ENCODE data around the gene ACAD10. TPM values are rescaled to one million over a fixed set of nuclear protein-coding genes. Genes with fewer than 3 reads are reported as not detected.
"Not testable (repeated sequence)": the region's sequence is repeated elsewhere in the genome, so short reads cannot be mapped to it uniquely, and the experiment has no call there.

The ACAD10 gene
- total and polyA plus RNA-seq, 4 donors, result 10.7 to 34.8 (median 21.2) TPM

DNA sequence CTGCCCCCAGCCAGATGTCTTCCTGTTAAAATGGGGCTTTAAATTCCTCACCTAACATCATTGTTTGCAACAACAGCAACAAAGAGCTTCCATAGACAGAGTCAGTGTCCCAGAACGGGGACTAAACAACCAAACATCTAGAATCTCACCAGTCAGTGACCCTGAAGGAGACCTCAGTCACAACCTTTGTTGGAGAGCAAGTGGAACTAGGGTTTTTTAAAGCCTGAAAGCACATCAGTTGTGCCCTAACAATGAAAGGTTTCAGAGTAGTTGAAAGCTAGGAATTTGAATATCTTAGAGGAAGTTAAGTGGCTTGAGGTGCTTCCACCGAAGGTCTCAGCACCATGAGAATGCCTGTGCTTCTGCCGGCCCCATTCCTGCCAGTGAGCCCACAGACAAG is 75.9 kb downstream of the ACAD10 start:
- Histone ChIP-seq H3K9me3 (ENCODE audit: control insufficient read depth in 4 of 4, low read length in 3 of 4) (no peaks in the 10 kb centered on the region), H3K27me3 (ENCODE audit: control insufficient read depth in 4 of 4, insufficient read depth in 4 of 4, low read length in 3 of 4) (no peaks in the 10 kb centered on the region), H3K36me3 (ENCODE audit: control insufficient read depth in 4 of 4, insufficient read depth in 3 of 4, low read depth in 1 of 4, low read length in 3 of 4) (no peaks in the 10 kb centered on the region), H3K27ac (ENCODE audit: low read depth in 1 of 2, low read length in 2 of 2) (no peak overlapping the region), H3K4me3 (ENCODE audit: low read depth in 1 of 3, low read length in 3 of 3) (no peak overlapping the region), H3K9ac (ENCODE audit: low read depth in 1 of 2, low read length in 2 of 2) (no peak overlapping the region), H3K4me1 (ENCODE audit: control insufficient read depth in 4 of 4, insufficient read depth in 4 of 4, low read length in 3 of 4) (peaks cover 15 to 27% (median 21%) of the 10 kb centered on the region in 4 donors)
- TF ChIP-seq MAX (IDR thresholded peaks at IDR 0.05) (no peak), NR2F2 (IDR thresholded peaks at IDR 0.05) (no peak), HNF4A (conservative IDR thresholded peaks at IDR 0.05) (no peak), CTCF (IDR thresholded peaks at IDR 0.05; ENCODE audit: low read depth, low read length, missing input control) (no peak), YY1 (IDR thresholded peaks at IDR 0.05) (no peak), FOXA2 (IDR thresholded peaks at IDR 0.05) (no peak), RAD21 (IDR thresholded peaks at IDR 0.05) (no peak), TAF1 (conservative IDR thresholded peaks at IDR 0.05) (no peak)
- TF ChIP-seq, protein P1, sequence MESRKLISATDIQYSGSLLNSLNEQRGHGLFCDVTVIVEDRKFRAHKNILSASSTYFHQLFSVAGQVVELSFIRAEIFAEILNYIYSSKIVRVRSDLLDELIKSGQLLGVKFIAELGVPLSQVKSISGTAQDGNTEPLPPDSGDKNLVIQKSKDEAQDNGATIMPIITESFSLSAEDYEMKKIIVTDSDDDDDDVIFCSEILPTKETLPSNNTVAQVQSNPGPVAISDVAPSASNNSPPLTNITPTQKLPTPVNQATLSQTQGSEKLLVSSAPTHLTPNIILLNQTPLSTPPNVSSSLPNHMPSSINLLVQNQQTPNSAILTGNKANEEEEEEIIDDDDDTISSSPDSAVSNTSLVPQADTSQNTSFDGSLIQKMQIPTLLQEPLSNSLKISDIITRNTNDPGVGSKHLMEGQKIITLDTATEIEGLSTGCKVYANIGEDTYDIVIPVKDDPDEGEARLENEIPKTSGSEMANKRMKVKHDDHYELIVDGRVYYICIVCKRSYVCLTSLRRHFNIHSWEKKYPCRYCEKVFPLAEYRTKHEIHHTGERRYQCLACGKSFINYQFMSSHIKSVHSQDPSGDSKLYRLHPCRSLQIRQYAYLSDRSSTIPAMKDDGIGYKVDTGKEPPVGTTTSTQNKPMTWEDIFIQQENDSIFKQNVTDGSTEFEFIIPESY (IDR thresholded peaks at IDR 0.05), result no peak
- WGBS, result 79% methylated on average over 3 of the region's 3 CpGs
- no peak for DNase-seq (ENCODE audit: low spot score)

GRCh38 chr12:111763552-111763951 is 77.7 kb downstream of the ACAD10 start:
- H3K27me3 ChIP-seq (ENCODE audit: control insufficient read depth in 4 of 4, insufficient read depth in 4 of 4, low read length in 3 of 4); H3K36me3 ChIP-seq (ENCODE audit: control insufficient read depth in 4 of 4, insufficient read depth in 3 of 4, low read depth in 1 of 4, low read length in 3 of 4); H3K9ac ChIP-seq (ENCODE audit: low read depth in 1 of 2, low read length in 2 of 2); H3K27ac ChIP-seq (ENCODE audit: low read depth in 1 of 2, low read length in 2 of 2); DNase-seq (ENCODE audit: low spot score); H3K4me3 ChIP-seq (ENCODE audit: low read depth in 1 of 3, low read length in 3 of 3); H3K9me3 ChIP-seq (ENCODE audit: control insufficient read depth in 4 of 4, low read length in 3 of 4): not testable (repeated sequence)
- WGBS, result 83% methylated on average over 10 of the region's 10 CpGs
- H3K4me1 ChIP-seq (ENCODE audit: control insufficient read depth in 4 of 4, insufficient read depth in 4 of 4, low read length in 3 of 4), result peaks cover 0 to 19% (median 13%) of the 10 kb centered on the region in 4 donors

DNA sequence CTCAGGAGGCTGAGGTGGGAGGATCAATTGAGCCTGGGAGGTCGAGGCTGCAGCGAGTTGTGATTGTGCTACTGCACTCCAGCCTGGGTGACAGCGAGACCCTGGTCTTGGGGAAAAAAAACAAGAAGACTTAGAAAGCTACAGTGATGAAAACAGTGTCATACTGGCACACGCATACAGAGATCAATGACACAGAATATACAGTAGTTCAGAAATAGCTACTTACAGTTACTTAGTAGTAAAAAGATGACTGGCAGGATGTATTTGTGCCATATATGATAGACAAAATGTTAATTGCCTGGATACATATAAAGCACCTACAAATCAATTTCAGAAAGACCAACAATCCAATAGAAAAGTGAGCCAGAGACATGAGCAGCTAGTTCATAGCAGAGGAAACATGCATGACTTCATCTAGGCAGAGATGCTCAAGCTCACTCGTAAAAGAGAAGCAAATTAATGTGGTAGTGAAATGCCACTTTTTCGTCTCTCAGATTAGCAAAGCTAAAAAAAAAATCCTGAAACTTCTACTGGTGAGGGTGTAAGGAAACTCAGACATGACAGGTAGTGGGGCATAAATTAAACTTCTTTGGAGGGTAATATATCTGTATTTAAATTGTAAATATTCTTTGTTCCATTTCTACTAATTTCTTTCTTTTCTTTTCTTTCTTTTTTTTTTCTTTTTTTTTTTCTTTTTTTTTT is 78.4 kb downstream of the ACAD10 start:
- H3K27me3 ChIP-seq (ENCODE audit: control insufficient read depth in 4 of 4, insufficient read depth in 4 of 4, low read length in 3 of 4), result no peaks in the 10 kb centered on the region
- H3K4me3 ChIP-seq (ENCODE audit: low read depth in 1 of 3, low read length in 3 of 3), result no peak overlapping the region
- no peaks in the 10 kb centered on the region for H3K9me3 ChIP-seq (ENCODE audit: control insufficient read depth in 4 of 4, low read length in 3 of 4)
- peaks cover 0 to under 1% (median 0%) of the 10 kb centered on the region in 4 donors for H3K36me3 ChIP-seq (ENCODE audit: control insufficient read depth in 4 of 4, insufficient read depth in 3 of 4, low read depth in 1 of 4, low read length in 3 of 4)
- no peak for DNase-seq (ENCODE audit: low spot score)
- H3K4me1 ChIP-seq (ENCODE audit: control insufficient read depth in 4 of 4, insufficient read depth in 4 of 4, low read length in 3 of 4), result peaks cover 5 to 23% (median 19%) of the 10 kb centered on the region in 4 donors
- H3K27ac ChIP-seq (ENCODE audit: low read depth in 1 of 2, low read length in 2 of 2), result no peak overlapping the region
- WGBS, result 84% methylated on average over 6 of the region's 6 CpGs
- no peak overlapping the region for H3K9ac ChIP-seq (ENCODE audit: low read depth in 1 of 2, low read length in 2 of 2)
- no peak for TF ChIP-seq FOXA2 (IDR thresholded peaks at IDR 0.05)
- no peak for TF ChIP-seq SP1 (IDR thresholded peaks at IDR 0.05)
- TF ChIP-seq MAX (IDR thresholded peaks at IDR 0.05), result no peak
- TF ChIP-seq RXRA (IDR thresholded peaks at IDR 0.05), result no peak
- TF ChIP-seq YY1 (IDR thresholded peaks at IDR 0.05), result no peak
- no peak for TF ChIP-seq FOXA1 (IDR thresholded peaks at IDR 0.05)
- TF ChIP-seq, protein P2, sequence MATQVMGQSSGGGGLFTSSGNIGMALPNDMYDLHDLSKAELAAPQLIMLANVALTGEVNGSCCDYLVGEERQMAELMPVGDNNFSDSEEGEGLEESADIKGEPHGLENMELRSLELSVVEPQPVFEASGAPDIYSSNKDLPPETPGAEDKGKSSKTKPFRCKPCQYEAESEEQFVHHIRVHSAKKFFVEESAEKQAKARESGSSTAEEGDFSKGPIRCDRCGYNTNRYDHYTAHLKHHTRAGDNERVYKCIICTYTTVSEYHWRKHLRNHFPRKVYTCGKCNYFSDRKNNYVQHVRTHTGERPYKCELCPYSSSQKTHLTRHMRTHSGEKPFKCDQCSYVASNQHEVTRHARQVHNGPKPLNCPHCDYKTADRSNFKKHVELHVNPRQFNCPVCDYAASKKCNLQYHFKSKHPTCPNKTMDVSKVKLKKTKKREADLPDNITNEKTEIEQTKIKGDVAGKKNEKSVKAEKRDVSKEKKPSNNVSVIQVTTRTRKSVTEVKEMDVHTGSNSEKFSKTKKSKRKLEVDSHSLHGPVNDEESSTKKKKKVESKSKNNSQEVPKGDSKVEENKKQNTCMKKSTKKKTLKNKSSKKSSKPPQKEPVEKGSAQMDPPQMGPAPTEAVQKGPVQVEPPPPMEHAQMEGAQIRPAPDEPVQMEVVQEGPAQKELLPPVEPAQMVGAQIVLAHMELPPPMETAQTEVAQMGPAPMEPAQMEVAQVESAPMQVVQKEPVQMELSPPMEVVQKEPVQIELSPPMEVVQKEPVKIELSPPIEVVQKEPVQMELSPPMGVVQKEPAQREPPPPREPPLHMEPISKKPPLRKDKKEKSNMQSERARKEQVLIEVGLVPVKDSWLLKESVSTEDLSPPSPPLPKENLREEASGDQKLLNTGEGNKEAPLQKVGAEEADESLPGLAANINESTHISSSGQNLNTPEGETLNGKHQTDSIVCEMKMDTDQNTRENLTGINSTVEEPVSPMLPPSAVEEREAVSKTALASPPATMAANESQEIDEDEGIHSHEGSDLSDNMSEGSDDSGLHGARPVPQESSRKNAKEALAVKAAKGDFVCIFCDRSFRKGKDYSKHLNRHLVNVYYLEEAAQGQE (IDR thresholded peaks at IDR 0.05), result no peak
- TF ChIP-seq JUND (IDR thresholded peaks at IDR 0.05), result no peak
- no peak for TF ChIP-seq TAF1 (conservative IDR thresholded peaks at IDR 0.05)
- no peak for TF ChIP-seq HNF4A (conservative IDR thresholded peaks at IDR 0.05)
- TF ChIP-seq GABPA (IDR thresholded peaks at IDR 0.05 in 1 of 2, conservative IDR thresholded peaks at IDR 0.05 in 1 of 2), result no peak
- TF ChIP-seq ATF3 (IDR thresholded peaks at IDR 0.05), result no peak
- TF ChIP-seq HNF4G (IDR thresholded peaks at IDR 0.05), result no peak
- TF ChIP-seq EGR1 (IDR thresholded peaks at IDR 0.05; ENCODE audit: low read depth in 2 of 2), result no peak

Data from liver (tissue), 9 donors.